ENCODE results near the gene PC.

GRCh38 chr11:66880496-66881450, 77.4 kb downstream of the PC start:
- no peak for TF ChIP-seq ZNF70 (CRISPR knock-in tag; IDR thresholded peaks at IDR 0.05)
- TF ChIP-seq, protein P1, sequence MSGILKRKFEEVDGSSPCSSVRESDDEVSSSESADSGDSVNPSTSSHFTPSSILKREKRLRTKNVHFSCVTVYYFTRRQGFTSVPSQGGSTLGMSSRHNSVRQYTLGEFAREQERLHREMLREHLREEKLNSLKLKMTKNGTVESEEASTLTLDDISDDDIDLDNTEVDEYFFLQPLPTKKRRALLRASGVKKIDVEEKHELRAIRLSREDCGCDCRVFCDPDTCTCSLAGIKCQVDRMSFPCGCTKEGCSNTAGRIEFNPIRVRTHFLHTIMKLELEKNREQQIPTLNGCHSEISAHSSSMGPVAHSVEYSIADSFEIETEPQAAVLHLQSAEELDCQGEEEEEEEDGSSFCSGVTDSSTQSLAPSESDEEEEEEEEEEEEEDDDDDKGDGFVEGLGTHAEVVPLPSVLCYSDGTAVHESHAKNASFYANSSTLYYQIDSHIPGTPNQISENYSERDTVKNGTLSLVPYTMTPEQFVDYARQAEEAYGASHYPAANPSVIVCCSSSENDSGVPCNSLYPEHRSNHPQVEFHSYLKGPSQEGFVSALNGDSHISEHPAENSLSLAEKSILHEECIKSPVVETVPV (CRISPR knock-in tag; IDR thresholded peaks at IDR 0.05) = no peak
- TF ChIP-seq ZC3H10 (CRISPR knock-in tag; IDR thresholded peaks at IDR 0.05) = no peak
- no peak for TF ChIP-seq SNAI2 (CRISPR knock-in tag; IDR thresholded peaks at IDR 0.05)
- TF ChIP-seq, protein P2, sequence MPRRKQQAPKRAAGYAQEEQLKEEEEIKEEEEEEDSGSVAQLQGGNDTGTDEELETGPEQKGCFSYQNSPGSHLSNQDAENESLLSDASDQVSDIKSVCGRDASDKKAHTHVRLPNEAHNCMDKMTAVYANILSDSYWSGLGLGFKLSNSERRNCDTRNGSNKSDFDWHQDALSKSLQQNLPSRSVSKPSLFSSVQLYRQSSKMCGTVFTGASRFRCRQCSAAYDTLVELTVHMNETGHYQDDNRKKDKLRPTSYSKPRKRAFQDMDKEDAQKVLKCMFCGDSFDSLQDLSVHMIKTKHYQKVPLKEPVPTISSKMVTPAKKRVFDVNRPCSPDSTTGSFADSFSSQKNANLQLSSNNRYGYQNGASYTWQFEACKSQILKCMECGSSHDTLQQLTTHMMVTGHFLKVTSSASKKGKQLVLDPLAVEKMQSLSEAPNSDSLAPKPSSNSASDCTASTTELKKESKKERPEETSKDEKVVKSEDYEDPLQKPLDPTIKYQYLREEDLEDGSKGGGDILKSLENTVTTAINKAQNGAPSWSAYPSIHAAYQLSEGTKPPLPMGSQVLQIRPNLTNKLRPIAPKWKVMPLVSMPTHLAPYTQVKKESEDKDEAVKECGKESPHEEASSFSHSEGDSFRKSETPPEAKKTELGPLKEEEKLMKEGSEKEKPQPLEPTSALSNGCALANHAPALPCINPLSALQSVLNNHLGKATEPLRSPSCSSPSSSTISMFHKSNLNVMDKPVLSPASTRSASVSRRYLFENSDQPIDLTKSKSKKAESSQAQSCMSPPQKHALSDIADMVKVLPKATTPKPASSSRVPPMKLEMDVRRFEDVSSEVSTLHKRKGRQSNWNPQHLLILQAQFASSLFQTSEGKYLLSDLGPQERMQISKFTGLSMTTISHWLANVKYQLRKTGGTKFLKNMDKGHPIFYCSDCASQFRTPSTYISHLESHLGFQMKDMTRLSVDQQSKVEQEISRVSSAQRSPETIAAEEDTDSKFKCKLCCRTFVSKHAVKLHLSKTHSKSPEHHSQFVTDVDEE (CRISPR knock-in tag; IDR thresholded peaks at IDR 0.05) = no peak
- no peak for TF ChIP-seq OSR1 (CRISPR knock-in tag; IDR thresholded peaks at IDR 0.05)
- no peak for TF ChIP-seq TCF4 (CRISPR knock-in tag; IDR thresholded peaks at IDR 0.05; ENCODE audit: borderline replicate concordance)
- TF ChIP-seq GLIS3 (CRISPR knock-in tag; IDR thresholded peaks at IDR 0.05) = no peak
- TF ChIP-seq ZFP3 (CRISPR knock-in tag; IDR thresholded peaks at IDR 0.05) = no peak
